Measurements from ENCODE around the gene GET4.
"Not testable (repeated sequence)": the region's sequence is repeated elsewhere in the genome, so short reads cannot be mapped to it uniquely, and the experiment has no call there.

GET4 gene

DNA sequence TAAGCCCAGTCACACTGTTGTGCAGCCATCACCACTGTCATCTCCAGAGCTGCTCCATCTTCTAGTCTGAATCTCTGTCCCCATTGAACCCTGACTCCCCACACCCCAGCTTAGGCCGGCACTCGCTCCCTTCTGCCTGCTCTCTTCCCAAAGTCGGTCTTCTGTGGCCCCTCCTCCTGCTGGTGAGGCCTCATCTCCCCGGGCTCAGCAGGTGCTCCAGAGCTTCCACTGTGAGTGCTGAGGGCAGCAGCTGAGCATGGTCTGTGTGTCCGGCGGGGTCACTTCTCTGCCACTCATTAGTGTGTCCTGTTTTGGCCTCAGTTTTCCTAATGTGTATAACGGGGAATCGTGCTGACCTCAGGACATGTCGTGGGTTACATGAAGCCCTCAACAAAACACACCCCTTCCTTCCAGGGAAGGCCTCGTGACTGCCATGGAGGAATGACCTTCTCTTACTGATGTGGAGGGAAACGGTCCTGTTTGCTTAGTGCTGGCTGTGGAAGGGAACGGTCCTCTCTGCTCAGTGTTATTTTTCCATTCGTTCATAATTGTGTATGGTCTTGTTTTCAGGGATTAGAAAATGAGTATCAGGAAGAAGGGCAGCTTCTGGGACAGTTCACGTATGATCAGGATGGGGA lies 4.3 kb upstream of the GET4 start:
- no peak for DNase-seq (ENCODE audit: low spot score)

DNA sequence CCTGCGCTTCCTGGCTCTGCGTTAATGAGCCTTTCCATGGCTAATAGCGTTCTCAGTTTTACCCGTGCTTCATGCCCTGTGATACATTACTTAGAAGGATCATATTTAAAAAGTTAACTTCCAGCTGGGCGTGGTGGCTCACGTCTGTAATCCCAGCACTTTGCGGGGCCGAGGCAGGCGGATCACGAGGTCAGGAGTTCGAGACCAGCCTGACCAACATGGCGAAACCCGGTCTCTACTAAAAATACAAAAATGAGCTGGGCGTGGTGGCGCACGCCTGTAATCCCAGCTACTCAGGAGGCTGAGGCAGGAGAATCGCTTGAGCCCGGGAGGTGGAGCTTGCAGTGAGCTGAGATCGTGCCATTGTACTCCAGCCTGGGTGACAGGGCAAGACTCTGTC lies 3.7 kb upstream of the GET4 start:
- DNase-seq (ENCODE audit: low spot score), result not testable (repeated sequence)

DNA sequence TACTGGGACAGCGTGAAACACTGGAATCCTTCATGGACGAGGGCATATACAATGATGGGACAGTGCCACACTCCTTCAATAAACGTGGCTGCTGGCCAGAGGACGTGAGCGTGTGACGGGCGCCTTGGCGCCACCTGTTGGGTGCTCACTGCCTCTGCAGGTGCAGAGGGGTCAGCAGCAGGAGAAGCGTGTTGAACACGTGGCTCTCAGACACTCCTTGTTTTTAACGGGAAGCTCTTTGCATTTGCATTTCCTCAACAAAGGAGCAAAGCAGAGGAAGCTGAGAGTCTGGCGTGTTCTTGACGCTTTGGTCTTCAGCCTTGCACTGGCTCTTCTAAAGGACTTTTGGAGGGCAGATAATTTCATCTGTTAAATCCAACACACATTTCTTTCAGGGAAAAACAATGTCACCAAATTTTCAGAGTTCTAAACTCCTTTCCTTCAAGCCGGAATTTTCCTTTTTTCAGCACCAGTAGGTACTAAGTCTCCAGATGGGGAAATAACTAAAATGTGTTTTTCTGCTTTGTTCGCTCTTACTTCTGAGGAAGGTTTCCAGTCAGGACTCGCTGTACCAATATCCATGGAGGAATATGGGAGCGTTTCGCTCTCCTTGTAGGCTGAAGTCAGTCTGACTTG lies 2.9 kb upstream of the GET4 start:
- DNase-seq (ENCODE audit: low spot score), result peak; percentile 94

DNA sequence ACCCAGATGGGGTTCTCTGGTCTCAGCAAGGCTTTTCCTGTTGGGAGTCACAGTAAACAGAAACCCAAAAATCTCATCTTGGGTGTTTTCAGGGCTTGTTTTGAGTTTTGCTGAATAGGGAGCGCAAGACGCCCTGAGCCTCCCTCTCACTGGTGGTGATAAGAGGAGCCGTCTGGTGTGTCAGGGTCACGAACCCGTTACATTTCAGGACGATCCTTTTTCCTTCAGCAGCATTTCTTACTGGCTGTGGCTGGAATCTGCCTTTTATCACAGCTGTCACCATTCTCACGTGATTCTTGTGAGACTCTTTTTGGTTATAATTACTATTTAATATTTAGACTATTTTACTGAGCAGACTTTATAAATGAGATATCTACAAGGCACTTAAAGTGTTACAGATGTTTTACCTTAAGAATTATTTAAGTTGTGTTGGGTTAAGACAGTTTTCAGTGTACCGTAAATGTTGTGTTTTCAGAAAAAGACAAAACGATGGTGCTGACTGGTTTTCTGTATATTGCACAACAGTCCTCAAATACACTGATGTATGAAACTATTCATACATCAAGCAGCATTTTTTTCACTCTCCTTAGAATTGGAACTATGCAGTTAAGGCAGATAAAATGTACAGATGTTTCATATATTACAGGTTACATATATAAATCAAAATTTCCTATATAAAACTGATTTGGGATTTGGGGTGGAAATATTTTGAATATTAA lies 2.2 kb upstream of the GET4 start:
- DNase-seq (ENCODE audit: low spot score), result peak; percentile 29

DNA sequence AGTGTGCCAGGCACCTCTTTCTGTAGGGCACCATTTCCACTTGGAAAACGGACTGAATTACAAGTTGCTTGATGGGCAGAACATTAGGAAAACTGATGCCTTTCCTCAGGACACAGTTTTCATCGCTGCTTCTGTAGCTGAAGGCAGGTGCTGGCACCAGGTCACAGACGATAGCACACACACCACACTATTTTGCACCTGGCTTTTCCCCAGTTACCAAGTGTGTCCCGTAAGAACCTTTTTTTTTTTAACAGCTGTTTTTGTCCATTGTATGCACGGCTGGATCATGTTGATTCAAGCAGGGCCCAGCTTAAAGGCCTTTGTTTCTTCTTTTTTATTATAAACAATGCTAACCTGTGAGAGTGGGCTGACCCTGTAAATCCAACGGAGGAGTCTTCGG lies 1.3 kb upstream of the GET4 start:
- peak; percentile 44 for DNase-seq (ENCODE audit: low spot score)

DNA sequence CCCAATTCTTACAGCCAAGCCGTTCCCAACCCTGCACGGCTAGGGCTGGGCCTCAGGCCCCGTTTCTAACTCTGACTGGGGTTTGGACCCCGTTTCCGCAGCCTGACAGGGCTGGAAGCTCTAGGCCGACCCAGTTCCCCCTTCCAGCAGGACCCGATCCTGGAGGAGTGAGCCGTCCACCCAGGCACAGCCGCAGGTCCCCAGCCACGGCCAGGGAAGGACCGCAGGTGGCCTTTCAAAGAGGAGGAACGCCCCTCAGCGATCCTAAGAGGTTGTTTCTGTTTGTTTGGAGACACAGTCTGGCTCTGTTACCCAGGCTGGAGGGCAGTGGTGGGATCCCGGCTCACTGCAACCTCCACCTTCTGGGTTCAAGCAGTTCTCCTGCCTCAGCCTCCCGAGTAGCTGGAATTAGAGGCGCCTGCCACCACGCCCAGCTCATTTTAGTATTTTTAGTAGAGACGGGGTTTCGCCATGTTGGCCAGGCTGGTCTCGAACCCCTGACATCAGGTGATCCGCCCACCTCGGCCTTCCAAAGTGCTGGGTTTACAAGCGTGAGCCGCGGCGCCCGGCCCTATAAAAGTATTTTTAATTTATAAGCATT lies 778 bp upstream of the GET4 start:
- peak; percentile 39 for DNase-seq (ENCODE audit: low spot score)

DNA sequence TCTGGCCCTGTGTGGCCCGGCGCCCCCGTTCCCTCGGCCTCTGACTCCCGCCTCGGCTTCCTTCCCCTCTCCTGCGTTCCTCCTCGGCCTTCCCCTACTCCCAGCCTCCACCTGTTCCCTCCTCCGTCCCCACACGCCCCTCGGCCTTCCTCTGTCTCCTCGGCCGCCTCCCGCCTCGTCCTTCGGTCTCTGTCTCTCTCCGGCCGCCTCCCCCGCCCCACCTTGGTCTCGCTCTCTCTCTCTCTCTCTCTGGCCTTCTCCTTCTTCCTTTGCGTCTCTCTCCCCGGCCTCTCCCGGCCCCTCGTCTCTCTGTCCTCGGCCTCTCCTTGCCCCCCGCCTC lies 588 bp downstream of the GET4 start:
- no peak for DNase-seq (ENCODE audit: low spot score)

DNA sequence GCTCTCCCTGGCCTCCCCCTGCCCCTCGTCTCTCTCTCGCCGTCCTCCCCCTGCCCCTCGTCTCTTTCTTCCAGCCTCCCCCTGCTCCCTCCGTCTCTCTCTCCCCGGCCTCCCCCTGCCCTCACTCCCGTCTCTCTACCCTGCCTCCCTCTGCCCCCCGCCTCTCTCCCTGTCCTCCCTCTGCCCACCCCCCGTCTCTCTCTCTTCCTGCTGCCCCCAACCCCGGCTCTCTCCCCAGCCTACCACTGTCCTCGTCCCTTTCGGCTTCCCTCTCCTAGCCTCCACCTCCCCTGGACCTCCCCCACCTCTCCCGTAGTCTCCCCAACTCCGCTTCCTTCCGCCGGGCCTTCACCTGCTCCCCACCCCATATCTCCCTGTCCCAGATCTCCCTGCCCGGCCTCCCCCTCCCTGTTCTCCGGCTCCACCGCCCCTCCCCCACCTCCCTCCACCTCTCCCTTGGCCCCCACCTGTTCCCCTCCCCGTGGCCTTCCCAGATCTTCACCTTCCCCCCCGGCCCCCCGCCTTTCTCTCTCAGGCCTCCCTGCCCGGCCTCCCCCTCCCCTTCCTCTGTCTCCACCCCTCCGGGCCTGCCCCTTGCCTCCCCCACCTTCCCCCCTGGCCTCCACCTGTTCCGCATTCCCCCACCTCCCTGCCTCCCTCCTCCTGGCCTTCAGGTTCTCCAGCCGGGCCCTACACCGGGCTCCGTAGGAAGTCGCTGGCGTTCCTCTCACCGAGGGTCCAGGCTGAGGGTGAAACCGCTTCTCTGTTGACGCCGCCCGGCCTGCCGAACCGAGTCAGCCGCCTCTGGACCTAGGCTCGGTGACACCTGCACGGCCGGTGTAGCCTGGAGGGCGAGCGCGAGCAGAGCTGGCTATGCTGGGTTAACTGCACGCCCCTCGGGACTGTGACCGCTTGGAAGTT lies 1.2 kb downstream of the GET4 start:
- no peak for DNase-seq (ENCODE audit: low spot score)

DNA sequence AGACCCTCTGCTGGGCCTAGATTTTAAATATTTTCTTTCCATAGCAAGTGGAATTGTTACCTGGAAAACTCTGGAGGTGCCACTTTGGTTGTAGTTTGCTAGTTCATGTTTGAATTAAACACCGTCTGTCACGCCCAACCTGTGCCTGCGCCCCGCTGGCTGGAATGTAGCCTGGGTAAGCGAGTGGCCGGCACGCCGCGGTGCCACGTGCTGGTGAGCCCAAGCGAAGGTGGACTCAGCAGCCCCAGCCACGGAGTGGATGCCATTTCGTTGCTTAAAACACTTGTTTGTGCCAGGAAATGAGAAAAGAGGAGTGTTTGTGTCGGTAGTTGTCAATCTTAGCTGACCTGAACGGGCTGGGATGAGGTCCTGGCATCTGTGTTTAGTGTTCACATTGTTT lies 2.7 kb downstream of the GET4 start:
- DNase-seq (ENCODE audit: low spot score), result no peak

DNA sequence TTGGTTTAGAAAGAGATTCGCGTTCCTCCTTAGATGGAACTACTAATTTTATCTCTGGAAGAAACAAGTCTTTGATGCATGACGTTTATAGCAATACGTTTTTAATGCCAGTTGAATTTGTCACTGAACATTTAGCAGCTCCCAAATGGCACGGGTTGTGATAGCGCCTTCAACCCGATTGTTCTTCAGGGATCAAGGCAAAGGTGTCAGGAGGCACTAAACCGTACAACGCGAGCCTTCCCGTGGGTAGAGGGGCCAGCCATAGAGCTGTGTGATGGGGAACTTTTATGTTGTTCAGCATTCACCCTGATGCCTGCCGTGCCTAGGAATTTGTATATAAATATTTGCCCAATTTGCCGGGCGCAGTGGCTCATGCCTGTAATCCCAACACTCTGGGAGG lies 3.4 kb downstream of the GET4 start:
- no peak for DNase-seq (ENCODE audit: low spot score)

DNA sequence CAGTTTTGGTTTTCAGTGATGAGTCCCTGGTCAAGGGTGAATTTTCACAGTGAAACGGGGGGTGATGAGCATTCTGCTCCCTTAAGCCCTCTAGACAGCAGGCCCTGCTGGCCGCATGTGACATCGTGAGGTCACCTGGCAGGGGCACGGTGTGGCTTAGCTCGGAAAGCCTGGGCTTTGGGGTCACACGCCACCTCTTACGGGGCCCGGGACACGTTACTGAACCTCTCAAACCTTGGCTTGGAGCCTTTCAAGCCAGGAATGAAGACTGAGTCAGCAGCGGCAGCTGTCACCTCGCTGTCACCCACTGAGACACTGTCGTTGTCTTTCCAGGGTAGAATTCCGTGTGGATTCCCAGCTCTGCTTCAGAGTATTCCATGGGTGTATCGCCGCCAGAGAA lies 4.1 kb downstream of the GET4 start:
- DNase-seq (ENCODE audit: low spot score), result no peak

DNA sequence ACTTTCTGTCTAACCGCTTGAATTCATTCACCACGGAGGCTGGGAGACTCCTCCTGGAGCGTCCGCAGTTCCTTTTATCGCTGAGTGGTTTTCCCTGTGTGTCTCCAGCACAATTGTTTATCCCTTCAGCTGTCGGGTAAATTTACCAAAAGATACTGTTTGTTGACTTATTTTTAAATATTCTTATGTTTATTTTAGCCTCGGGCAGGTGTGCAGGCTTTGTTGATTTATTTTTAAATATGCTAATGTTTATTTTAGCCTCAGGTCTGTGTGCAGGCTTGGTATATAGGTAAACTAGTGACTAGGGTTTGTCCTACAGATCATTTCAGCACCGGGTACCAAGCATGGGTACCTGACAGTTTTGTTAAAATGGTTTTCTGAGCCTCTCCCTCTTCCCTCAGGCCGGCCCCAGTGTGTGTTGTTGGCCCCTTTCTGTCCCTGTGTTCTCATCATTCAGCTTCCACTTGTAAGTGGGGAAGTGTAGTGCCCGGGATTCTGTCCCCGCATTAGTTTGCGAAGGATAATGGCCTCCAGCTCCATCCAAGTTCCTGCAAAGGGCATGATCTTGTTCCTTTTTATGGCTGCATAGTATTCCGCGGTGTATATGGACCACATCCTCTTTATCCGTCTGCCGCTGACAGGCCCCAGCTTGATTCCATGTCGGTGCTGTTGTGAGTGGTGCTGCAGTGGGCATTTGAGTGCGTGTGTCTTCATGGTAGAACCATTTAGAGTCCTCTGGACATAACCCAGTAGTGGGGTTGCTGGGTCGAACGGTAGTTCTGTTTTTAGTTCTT lies 5.3 kb downstream of the GET4 start:
- DNase-seq (ENCODE audit: low spot score), result no peak

DNA sequence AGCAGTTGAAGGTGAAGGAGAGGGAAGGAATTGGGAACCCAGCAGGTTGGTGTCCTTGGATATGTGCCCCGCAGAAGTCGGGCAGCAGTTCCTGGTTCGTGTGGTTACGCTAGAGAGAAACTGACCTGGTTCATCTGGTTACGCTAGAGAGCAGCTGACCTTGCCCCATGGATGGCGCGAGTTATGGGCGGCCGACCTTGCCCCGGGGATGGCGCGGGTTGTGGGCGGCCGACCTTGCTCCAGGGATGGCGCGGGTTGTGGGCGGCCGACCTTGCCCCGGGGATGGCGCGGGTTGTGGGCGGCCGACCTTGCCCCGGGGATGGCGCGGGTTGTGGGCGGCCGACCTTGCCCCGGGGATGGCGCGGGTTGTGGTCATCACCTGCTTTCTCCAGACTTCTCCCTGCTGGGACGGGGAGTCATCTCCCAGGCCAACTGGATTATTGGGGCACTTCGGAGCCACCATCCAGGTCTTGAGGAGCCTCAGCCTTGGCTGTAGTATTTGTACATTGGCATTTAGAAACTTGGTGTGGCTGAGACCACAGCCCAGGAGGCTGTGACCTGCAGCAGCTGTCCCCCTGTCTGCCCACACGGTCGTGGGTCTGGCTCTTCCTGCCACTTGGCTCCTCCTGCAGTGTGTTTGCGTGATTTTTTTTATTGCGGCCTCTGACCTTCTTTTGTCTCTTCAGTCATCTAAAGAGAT lies 6.1 kb downstream of the GET4 start:
- no peak for DNase-seq (ENCODE audit: low spot score)

DNA sequence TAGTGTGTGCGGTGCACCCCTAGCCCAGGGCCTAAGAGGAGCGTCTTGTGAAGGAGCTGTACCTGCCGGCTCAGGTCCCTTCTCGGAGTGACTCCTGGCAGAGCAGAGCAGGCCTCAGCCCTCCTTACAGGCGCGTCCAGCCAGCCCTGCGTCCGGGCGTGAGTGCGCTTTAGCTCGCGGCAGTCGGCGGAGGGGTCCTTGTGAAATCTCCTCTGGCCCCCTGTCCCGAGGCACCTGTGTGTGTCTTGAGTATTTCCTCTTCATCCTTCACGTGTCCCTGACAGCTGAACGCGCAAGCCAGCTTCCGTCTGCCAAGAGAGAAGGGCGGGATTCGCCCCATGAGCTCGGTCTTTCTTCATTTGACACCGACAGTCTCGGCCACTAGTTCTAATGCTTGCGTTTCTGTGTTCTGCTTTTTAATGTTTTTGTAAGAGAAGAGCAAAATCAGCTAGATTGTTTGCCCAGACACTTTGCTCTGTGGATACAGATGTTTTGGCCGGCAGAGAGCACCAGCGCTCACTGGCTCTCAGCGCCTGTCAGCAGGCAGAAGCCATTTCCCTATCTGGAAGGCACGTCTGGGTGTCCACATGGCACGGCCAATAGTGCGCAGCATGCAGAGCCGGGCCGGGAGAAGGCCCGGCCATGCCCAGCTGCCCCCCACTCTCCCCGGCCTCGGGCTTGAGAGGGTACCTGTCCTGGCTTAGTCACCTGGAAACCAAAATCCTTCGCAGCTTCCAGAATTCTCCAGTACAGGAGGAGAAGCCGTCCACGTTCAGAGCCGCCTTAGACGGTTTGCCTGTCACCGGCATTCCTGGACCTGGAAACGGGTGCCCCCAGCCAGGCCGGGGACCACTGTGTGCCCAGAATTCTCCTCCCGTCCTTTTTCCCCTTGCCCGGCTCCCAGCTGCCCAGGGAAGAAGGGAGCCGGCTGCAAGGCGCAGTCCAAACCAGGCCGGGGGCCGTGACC lies 7.0 kb downstream of the GET4 start:
- DNase-seq (ENCODE audit: low spot score), result peak; percentile 55

DNA sequence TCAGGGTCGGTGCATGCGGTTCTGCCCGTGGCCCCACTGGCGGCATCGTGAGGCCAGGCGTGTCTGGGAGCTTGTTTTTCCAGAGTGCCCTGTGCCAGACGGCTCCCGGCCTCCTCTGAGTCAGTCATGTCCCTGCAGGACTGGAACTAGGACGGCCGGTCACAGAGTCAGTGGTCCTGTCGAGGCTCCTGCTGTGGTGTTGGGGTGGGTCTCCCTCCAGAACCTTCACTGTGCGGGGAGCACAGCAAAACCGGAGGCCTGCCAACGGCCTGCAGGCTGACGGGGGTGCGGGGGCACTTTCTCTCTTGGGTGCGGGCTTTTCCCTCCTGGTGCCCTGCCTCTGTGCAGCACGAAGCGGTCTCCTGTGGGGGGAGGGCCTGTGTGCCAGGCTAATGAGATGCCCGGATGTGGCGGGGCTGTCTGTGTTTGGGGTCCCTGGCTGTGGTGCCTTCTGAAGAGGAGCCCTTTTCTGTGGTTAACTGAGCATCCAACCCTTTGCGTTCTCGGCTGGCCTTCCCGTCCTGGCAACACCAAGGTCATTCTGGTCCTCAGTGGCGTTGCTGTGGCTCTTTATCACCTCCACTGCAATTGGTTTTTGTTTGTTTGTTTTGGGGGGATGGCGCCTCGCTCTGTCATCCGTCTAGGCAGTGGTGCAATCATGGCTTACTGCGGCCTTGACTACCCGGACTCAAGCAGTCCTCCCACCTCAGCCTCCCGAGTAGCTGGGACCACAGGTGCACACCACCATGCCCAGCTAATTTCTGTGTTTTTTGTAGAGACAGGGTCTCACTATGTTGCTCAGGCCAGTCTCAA lies 8.0 kb downstream of the GET4 start:
- DNase-seq (ENCODE audit: low spot score), result no peak

DNA sequence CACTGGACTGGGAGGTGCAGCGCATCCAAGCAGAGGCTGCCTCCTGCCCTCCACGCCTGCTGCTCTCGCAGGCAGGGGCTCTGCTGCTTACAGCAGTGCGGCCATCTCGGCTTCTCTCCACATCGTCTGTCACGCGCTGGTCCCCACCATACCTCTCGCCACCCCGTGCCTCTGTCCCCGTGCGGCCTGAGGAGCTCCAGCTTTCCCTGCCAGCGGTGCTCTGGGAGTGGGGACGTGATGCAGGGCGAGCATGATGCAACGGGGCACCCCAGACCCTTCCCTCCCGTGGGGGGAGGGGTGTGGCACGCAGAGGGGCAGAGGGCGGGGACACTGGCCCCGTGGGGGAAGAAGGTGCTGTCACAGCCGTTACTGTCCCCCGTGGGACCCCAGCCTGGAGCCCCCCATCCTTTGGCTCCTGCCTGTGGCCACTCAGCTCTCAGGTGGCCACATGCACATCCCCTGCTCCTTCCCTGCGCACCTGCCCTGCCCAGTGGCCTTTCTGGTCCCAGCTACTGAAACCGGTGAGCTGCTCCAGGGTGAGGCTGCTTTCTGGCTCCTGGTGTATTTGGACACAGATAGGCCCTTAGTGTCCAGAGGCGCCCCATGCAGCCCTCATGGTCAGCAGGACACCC lies 9.0 kb downstream of the GET4 start:
- no peak for DNase-seq (ENCODE audit: low spot score)

DNA sequence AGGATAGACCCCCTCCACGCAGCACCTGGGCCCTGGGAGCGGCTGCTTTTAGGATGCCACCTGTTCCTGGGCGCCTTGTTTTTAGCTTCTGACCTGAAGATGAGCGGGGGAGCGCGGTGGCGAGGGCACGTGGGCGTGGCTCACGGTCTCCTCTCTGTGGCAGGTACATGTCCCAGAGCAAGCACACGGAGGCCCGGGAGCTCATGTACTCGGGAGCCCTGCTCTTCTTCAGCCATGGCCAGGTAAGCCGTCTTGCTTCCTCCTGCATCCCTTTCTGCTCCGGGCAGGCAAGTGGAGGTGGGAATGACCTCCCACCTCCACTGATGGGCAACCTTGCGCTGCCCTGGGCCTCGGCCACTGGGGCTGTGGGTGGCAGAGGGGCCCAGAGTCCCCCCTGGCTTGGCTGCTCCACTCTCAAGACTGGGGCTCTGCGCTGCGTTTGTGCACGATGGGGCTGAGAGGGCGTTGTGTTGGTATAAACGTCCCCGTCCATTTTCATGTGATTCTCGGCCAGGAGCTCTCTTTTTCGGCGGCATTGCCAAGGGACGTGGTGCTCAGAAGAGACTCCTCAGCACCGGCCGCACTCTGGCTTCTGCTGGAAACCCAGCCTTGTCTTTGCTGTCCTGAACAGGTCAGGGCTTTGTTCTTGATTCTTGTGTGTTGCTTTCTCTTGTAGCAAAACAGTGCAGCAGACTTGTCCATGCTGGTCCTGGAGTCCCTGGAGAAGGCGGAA lies 9.7 kb downstream of the GET4 start:
- no peak for DNase-seq (ENCODE audit: low spot score)

Data from pons (tissue), 1 donor.